Measurements from ENCODE around the gene TENM4. TPM values are rescaled to one million over a fixed set of nuclear protein-coding genes. Genes with fewer than 3 reads are reported as not detected.

Gene TENM4
- total RNA-seq, 1 experiment from 2014 or later = 0.39 TPM

DNA sequence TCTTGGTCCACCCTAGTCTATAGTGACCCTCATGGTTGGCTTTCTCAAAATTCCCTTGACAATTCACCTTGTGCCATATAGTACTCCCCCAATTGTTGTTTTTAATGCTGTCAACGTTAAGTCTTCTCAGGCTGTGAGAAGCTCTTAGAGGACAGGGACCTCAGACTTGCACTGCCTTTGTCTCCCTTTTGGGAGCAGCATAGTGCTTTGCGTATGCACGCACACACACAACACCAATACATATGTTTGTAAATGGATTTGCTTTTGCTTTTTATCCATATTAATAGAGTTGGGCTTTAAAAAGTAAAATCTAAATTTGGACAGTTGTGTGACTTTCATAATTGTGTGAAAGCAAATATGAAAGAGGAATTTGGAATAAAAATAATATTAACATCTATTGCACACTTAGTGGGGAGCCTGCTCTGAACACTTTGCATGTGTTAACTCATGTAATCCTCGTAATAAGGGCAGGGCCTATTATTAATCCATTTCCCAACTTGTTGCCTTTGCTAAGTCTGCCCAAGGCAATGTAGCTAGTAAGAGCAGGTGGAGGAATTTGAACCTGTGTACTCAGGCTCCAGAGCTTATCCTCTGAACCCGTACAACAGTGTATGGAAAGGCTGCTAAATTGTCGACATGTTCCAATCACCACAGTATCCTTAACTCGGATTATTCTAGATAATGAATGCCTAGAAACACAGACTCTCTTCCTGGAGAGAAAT lies 608.4 kb downstream of the TENM4 start:
- in situ Hi-C loops (cut with HindIII; ENCODE audit: low pct_unique_long_range_greater_than_20kb, low sequenced_read_pairs) (no loop called here), intact Hi-C loops (cut with micrococcal nuclease; ENCODE audit: unreplicated experiment) (no loop called here)
- Histone ChIP-seq H3K27ac (ENCODE audit: low read length) (no peak overlapping the region), H3K36me3 (ENCODE audit: control insufficient read depth, insufficient read depth, low read length) (no peaks in the 10 kb centered on the region), H3K9me3 (ENCODE audit: control insufficient read depth, insufficient read depth, low read depth, low read length) (no peaks in the 10 kb centered on the region), H3K27me3 (ENCODE audit: control insufficient read depth, insufficient read depth, low read length) (peaks cover 8% of the 10 kb centered on the region), H3K4me1 (ENCODE audit: control insufficient read depth, insufficient read depth, low read length) (no peaks in the 10 kb centered on the region), H3K4me3 (ENCODE audit: low read depth in 2 of 2, low read length in 2 of 2) (no peak overlapping the region)
- no TSS peak for BruUV-seq (replicated peaks)
- DNase-seq (ENCODE audit: low read depth, low spot score) = no peak
- ATAC-seq = no peak
- TF ChIP-seq, protein P1, sequence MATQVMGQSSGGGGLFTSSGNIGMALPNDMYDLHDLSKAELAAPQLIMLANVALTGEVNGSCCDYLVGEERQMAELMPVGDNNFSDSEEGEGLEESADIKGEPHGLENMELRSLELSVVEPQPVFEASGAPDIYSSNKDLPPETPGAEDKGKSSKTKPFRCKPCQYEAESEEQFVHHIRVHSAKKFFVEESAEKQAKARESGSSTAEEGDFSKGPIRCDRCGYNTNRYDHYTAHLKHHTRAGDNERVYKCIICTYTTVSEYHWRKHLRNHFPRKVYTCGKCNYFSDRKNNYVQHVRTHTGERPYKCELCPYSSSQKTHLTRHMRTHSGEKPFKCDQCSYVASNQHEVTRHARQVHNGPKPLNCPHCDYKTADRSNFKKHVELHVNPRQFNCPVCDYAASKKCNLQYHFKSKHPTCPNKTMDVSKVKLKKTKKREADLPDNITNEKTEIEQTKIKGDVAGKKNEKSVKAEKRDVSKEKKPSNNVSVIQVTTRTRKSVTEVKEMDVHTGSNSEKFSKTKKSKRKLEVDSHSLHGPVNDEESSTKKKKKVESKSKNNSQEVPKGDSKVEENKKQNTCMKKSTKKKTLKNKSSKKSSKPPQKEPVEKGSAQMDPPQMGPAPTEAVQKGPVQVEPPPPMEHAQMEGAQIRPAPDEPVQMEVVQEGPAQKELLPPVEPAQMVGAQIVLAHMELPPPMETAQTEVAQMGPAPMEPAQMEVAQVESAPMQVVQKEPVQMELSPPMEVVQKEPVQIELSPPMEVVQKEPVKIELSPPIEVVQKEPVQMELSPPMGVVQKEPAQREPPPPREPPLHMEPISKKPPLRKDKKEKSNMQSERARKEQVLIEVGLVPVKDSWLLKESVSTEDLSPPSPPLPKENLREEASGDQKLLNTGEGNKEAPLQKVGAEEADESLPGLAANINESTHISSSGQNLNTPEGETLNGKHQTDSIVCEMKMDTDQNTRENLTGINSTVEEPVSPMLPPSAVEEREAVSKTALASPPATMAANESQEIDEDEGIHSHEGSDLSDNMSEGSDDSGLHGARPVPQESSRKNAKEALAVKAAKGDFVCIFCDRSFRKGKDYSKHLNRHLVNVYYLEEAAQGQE (IDR thresholded peaks at IDR 0.05; ENCODE audit: insufficient read depth in 1 of 2, low read depth in 2 of 2, low read length in 1 of 2) = no peak
- TF ChIP-seq, protein P2, sequence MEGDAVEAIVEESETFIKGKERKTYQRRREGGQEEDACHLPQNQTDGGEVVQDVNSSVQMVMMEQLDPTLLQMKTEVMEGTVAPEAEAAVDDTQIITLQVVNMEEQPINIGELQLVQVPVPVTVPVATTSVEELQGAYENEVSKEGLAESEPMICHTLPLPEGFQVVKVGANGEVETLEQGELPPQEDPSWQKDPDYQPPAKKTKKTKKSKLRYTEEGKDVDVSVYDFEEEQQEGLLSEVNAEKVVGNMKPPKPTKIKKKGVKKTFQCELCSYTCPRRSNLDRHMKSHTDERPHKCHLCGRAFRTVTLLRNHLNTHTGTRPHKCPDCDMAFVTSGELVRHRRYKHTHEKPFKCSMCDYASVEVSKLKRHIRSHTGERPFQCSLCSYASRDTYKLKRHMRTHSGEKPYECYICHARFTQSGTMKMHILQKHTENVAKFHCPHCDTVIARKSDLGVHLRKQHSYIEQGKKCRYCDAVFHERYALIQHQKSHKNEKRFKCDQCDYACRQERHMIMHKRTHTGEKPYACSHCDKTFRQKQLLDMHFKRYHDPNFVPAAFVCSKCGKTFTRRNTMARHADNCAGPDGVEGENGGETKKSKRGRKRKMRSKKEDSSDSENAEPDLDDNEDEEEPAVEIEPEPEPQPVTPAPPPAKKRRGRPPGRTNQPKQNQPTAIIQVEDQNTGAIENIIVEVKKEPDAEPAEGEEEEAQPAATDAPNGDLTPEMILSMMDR (IDR thresholded peaks at IDR 0.05) = peak; percentile 40; the same call in 1 of the 2 replicates
- ChIA-PET CTCF (interaction anchor here (0.8 kb wide), 1 partner anchor 191 kb away, joined by 3 read pairs; no protein-coding TSS in a partner anchor), POLR2A (no interaction called here)

DNA sequence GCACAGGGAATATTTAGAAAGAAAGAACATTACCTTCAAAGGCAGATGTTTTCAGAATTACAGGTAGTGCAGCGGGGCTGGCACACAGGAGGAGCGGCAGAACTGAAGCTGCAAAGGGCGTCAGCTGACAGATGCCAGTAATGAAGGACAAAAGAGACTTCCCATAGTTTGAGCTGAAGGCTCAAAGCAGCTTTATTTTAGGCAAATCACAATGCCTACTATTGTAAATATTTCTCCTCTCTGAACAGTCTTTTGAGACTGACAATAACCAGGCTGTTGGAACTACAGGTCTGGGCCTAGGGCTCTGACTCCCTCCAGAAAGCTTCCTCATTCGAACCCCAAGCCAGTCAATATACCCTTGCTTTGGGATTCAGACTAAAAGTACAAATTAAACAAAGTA lies 609.3 kb downstream of the TENM4 start:
- in situ Hi-C loops (cut with HindIII; ENCODE audit: low pct_unique_long_range_greater_than_20kb, low sequenced_read_pairs) = no loop called here
- Histone ChIP-seq H3K4me3 (ENCODE audit: low read depth in 2 of 2, low read length in 2 of 2) (no peak overlapping the region), H3K27me3 (ENCODE audit: control insufficient read depth, insufficient read depth, low read length) (peaks cover 8% of the 10 kb centered on the region), H3K27ac (ENCODE audit: low read length) (no peak overlapping the region), H3K36me3 (ENCODE audit: control insufficient read depth, insufficient read depth, low read length) (no peaks in the 10 kb centered on the region), H3K4me1 (ENCODE audit: control insufficient read depth, insufficient read depth, low read length) (no peaks in the 10 kb centered on the region), H3K9me3 (ENCODE audit: control insufficient read depth, insufficient read depth, low read depth, low read length) (no peaks in the 10 kb centered on the region)
- intact Hi-C loops (cut with micrococcal nuclease; ENCODE audit: unreplicated experiment) = no loop called here
- BruUV-seq (replicated peaks) = no TSS peak
- ChIA-PET CTCF (interaction anchor here (0.8 kb wide), 1 partner anchor 192 kb away, joined by 3 read pairs; no protein-coding TSS in a partner anchor), POLR2A (no interaction called here)
- no peak for DNase-seq (ENCODE audit: low read depth, low spot score)
- TF ChIP-seq POLR2AphosphoS5 (IDR thresholded peaks at IDR 0.05; ENCODE audit: low read depth, low read length) (no peak), TCF7L2 (IDR thresholded peaks at IDR 0.05; ENCODE audit: low read depth, low read length) (no peak), SIN3A (IDR thresholded peaks at IDR 0.05; ENCODE audit: borderline replicate concordance, insufficient read depth, low read depth, low read length) (no peak)
- TF ChIP-seq, protein P2 (IDR thresholded peaks at IDR 0.05) = no peak
- TF ChIP-seq, protein P1 (IDR thresholded peaks at IDR 0.05; ENCODE audit: insufficient read depth in 1 of 2, low read depth in 2 of 2, low read length in 1 of 2) = no peak
- ATAC-seq = no peak
